GM12878 (cell line): ENCODE measurements around the gene SNX15. TPM values are rescaled to one million over a fixed set of nuclear protein-coding genes. Genes with fewer than 3 reads are reported as not detected.

ENCODE experiments used
- ATAC-seq: fragments of 200-7000 bp; cut with Tn5 transposase; 3 replicates; pipeline ENCODE4 v1.9.1; 2020; ENCODE audit warnings: mild to moderate bottlenecking, moderate library complexity
- BruUV-seq: library from RNA; stranded (reverse); fragments of 400-500 nt; replicated peaks from 2 replicates; lab custom pipeline; 2021; lab: Mats Ljungman, UMichigan
- CTCF ChIA-PET: fragments of 300-600 bp; sonication (Branson Sonifier 250); formaldehyde crosslinking; extraction: SDS; loops from one replicate; lab custom pipeline; 2021; ENCODE audit warnings: inconsistent platforms; lab: Yijun Ruan, JAX
- POLR2A ChIA-PET: fragments of 350-600 bp; formaldehyde crosslinking; extraction: SDS; loops from one replicate; lab custom pipeline; 2021; ENCODE audit warnings: inconsistent platforms; lab: Charles Lee
- RAD21 ChIA-PET: fragments of 300-600 bp; sonication (Branson Sonifier 250); formaldehyde crosslinking; loops from one replicate; lab custom pipeline; 2023; ENCODE audit warnings: antibody characterized with exemption; ENCODE audit not compliant: unreplicated experiment; lab: Charles Lee
- SMC1A ChIA-PET: fragments of 300-600 bp; sonication (Branson Sonifier 250); formaldehyde crosslinking; loops from one replicate; lab custom pipeline; 2023; ENCODE audit not compliant: unreplicated experiment, uncharacterized antibody; lab: Charles Lee
- DNase-seq: peaks from one replicate; pipeline ENCODE4 v3.0.0-alpha.2; 2011; ENCODE audit warnings: low read depth, low spot score
- FAIRE-seq: peaks from 3 replicates; lab custom pipeline; 2011; peaks lifted over from hg19 to GRCh38; lab: Jason Lieb, UNC
- H2AFZ ChIP-seq: 2 replicates; pipeline ENCODE4 v1.6.0; 2011; ENCODE audit warnings: low read depth, low read length, control low read depth; ENCODE audit not compliant: control insufficient read depth
- H3K27ac ChIP-seq: 2 replicates; pipeline ENCODE4 v1.5.1; 2011; ENCODE audit warnings: control low read depth; ENCODE audit not compliant: control insufficient read depth, insufficient read depth
- H3K27me3 ChIP-seq, 2 experiments: replicated peaks in 1 of 2; 2 replicates each; pipeline versions ENCODE4 v1.6.0 to v1.6.1; 2011; ENCODE audit warnings: low read length in 1 of 2; ENCODE audit not compliant: control insufficient read depth in 2 of 2, insufficient read depth in 2 of 2
- H3K36me3 ChIP-seq, 2 experiments: 2 replicates each; pipeline ENCODE4 v1.5.1; 2011; ENCODE audit warnings: low read length in 1 of 2; ENCODE audit not compliant: control insufficient read depth in 2 of 2, insufficient read depth in 2 of 2
- H3K4me1 ChIP-seq: 2 replicates; pipeline ENCODE4 v1.6.1; 2011; ENCODE audit warnings: mild to moderate bottlenecking, low read length, moderate library complexity, mixed read lengths; ENCODE audit not compliant: control insufficient read depth, insufficient read depth
- H3K4me2 ChIP-seq: 2 replicates; pipeline ENCODE4 v1.6.0; 2011; ENCODE audit warnings: control low read depth; ENCODE audit not compliant: control insufficient read depth, insufficient read depth
- H3K4me3 ChIP-seq: fragments of 200-600 bp; sonication (generic); 2 replicates; pipeline ENCODE4 v1.5.1; 2016
- H3K79me2 ChIP-seq: 2 replicates; pipeline ENCODE4 v1.6.0; 2011; ENCODE audit warnings: low read length; ENCODE audit not compliant: control insufficient read depth, insufficient read depth
- H3K9ac ChIP-seq: 2 replicates; pipeline ENCODE4 v1.8.0; 2011; ENCODE audit warnings: low read length, control low read depth, mixed read lengths; ENCODE audit not compliant: control insufficient read depth, insufficient read depth
- H3K9me3 ChIP-seq: replicated peaks from 3 replicates; pipeline ENCODE4 v1.5.1; 2011; ENCODE audit warnings: mild to moderate bottlenecking, low read length; ENCODE audit not compliant: control insufficient read depth, insufficient read depth
- H4K20me1 ChIP-seq: 2 replicates; pipeline ENCODE4 v1.6.0; 2011; ENCODE audit not compliant: control insufficient read depth, insufficient read depth
- CHD2 ChIP-seq: IDR thresholded peaks from 2 replicates; pipeline ENCODE4 v1.6.1; 2011; ENCODE audit warnings: low read depth, low read length, improper control_type of control experiment, borderline replicate concordance
- MTA2 ChIP-seq: fragments of 450-650 bp; IDR thresholded peaks from 2 replicates; pipeline ENCODE4 v1.6.1; 2016; ENCODE audit warnings: low read depth, mild to moderate bottlenecking, moderate library complexity
- POLR2AphosphoS5 ChIP-seq: IDR thresholded peaks from 2 replicates; pipeline ENCODE4 v1.6.1; 2011; ENCODE audit warnings: mild to moderate bottlenecking, low read length, inconsistent platforms
- YY1 ChIP-seq: IDR thresholded peaks from 2 replicates; pipeline ENCODE4 v1.6.1; 2011; ENCODE audit warnings: low read depth, mild to moderate bottlenecking, low read length
- ZBTB11 ChIP-seq: fragments of 450-650 bp; formaldehyde crosslinking; IDR thresholded peaks from 2 replicates; pipeline ENCODE4 v1.5.0; 2022; ENCODE audit warnings: mild to moderate bottlenecking, missing genetic modification characterization
- ZNF274 ChIP-seq: IDR thresholded peaks from one replicate; pipeline ENCODE4 v1.8.0; 2011; ENCODE audit not compliant: insufficient read length, insufficient read depth
- WGBS: methylation state at CpG from one replicate; pipeline ENCODE4 v1.1.6; 2016; ENCODE audit warnings: low lambda C conversion rate; ENCODE audit not compliant: insufficient replicate concordance, insufficient coverage; ENCODE audit errors: missing lambda C conversion rate; 5-methylcytosine and 5-hydroxymethylcytosine counted together
- in situ Hi-C: fragments of 300-500 bp; cut with MboI; formaldehyde crosslinking; loops from 9 replicates; pipeline ENCODE4 v1.14.3; 2018; ENCODE audit warnings: mixed read lengths
- intact Hi-C: fragments of 100-400 bp; cut with micrococcal nuclease; formaldehyde crosslinking; loops from one replicate; pipeline ENCODE4 v1.14.2; 2022; ENCODE audit not compliant: unreplicated experiment
- polyA plus RNA-seq, 11 experiments: library from polyadenylated mRNA; depleted of rRNA in 4 of 11; unstranded in 6 of 11; stranded (reverse) in 5 of 11; fragments of >200 nt; fragmentation: Nextera tagmentation in 4 of 11; fragmentation: Illumina TruSeq in 1 of 11; extraction: Ambion mirVana in 4 of 11; extraction: Trizol in 1 of 11; gene quantifications; 1 replicate in 1 of 11; 2 replicates in 10 of 11; pipeline versions ENCODE4 v1.2.1 to v1.2.3, GENCODE V29; 2011 to 2016; ENCODE audit warnings: inconsistent platforms in 2 of 11, missing spikeins in 2 of 11, low read depth in 1 of 11
- total RNA-seq, 4 experiments: library from RNA; depleted of rRNA in 3 of 4; stranded (reverse); fragments of >200 nt in 3 of 4; fragmentation: Illumina TruSeq in 1 of 4; extraction: Trizol in 1 of 4; gene quantifications; 2 replicates each; pipeline versions ENCODE4 v1.2.1 to v1.2.3, GENCODE V29; 2013 to 2021
- TF ChIP-seq, protein P1 (sequence below): fragments of 450-650 bp; IDR thresholded peaks from 2 replicates; pipeline ENCODE4 v1.6.1; 2016; ENCODE audit warnings: mild to moderate bottlenecking
- TF ChIP-seq, protein P2 (sequence below): fragments of 450-650 bp; IDR thresholded peaks from 2 replicates; pipeline ENCODE4 v1.6.1; 2017; ENCODE audit warnings: mild to moderate bottlenecking, moderate library complexity
- TF ChIP-seq, protein P3 (sequence below): IDR thresholded peaks from 2 replicates; pipeline ENCODE4 v1.6.1; 2012; ENCODE audit warnings: low read depth, low read length, improper control_type of control experiment

SNX15 gene
- total and polyA plus RNA-seq, 10 of the 15 experiments (the other 5 are each of a cell fraction or from before 2014, with no cell fraction given), result 2.4 to 24.0 (median 16.1) TPM

- 80% methylated on average over 9 of the region's 9 CpGs for WGBS
- no peak for DNase-seq
- POLR2A ChIA-PET, result interaction anchor here (0.6 to 2.2 kb wide), 9 partner anchors 10 to 168 kb away, joined by 3 to 8 read pairs (median 4); partner anchors contain the start of gene SAC3D1
These were observed 51.6 kb downstream of the SNX15 start for GRCh38 chr11:65078786-65079342.

More at GRCh38 chr11:65078786-65079342, 51.6 kb downstream of the SNX15 start:
- H3K36me3 ChIP-seq, result peaks cover 5 to 13% of the 10 kb centered on the region in 2 experiments; a peak in 3 of 4 replicates
- H3K79me2 ChIP-seq, result peaks cover 56% of the 10 kb centered on the region
- H3K4me3 ChIP-seq, result peak overlapping the region; percentile 59
- no peaks in the 10 kb centered on the region for H3K9me3 ChIP-seq
- H3K9ac ChIP-seq, result peak overlapping the region; percentile 27
- H3K27ac ChIP-seq, result peak overlapping the region; percentile 66
- BruUV-seq, result no TSS peak
- ATAC-seq (peak; percentile 27), FAIRE-seq (no peak)
- H3K4me1 ChIP-seq, result peaks cover 31% of the 10 kb centered on the region
- intact Hi-C loops, result loop anchor here (1.0 to 5.0 kb wide), 3 partner anchors 37 to 65 kb away; partner anchors contain the start of genes ARL2, SAC3D1 and SNX15
- SMC1A ChIA-PET, result interaction anchor here (0.9 to 2.3 kb wide), 4 partner anchors 10 to 64 kb away, joined by 3 to 9 read pairs (median 3); partner anchors contain the start of gene ARL2
- TF ChIP-seq ZBTB11 (CRISPR knock-in tag) (no peak), YY1 (peak; percentile 91), POLR2AphosphoS5 (0 out of 2 replicates have a peak, but pooled peaks have one; percentile 38), MTA2 (no peak), ZNF274 (no peak), CHD2 (0 out of 2 replicates have a peak, but pooled peaks have one; percentile 15)
- TF ChIP-seq, protein P1, sequence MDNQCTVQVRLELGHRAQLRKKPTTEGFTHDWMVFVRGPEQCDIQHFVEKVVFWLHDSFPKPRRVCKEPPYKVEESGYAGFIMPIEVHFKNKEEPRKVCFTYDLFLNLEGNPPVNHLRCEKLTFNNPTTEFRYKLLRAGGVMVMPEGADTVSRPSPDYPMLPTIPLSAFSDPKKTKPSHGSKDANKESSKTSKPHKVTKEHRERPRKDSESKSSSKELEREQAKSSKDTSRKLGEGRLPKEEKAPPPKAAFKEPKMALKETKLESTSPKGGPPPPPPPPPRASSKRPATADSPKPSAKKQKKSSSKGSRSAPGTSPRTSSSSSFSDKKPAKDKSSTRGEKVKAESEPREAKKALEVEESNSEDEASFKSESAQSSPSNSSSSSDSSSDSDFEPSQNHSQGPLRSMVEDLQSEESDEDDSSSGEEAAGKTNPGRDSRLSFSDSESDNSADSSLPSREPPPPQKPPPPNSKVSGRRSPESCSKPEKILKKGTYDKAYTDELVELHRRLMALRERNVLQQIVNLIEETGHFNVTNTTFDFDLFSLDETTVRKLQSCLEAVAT, result peak; percentile 90
- TF ChIP-seq, protein P2, sequence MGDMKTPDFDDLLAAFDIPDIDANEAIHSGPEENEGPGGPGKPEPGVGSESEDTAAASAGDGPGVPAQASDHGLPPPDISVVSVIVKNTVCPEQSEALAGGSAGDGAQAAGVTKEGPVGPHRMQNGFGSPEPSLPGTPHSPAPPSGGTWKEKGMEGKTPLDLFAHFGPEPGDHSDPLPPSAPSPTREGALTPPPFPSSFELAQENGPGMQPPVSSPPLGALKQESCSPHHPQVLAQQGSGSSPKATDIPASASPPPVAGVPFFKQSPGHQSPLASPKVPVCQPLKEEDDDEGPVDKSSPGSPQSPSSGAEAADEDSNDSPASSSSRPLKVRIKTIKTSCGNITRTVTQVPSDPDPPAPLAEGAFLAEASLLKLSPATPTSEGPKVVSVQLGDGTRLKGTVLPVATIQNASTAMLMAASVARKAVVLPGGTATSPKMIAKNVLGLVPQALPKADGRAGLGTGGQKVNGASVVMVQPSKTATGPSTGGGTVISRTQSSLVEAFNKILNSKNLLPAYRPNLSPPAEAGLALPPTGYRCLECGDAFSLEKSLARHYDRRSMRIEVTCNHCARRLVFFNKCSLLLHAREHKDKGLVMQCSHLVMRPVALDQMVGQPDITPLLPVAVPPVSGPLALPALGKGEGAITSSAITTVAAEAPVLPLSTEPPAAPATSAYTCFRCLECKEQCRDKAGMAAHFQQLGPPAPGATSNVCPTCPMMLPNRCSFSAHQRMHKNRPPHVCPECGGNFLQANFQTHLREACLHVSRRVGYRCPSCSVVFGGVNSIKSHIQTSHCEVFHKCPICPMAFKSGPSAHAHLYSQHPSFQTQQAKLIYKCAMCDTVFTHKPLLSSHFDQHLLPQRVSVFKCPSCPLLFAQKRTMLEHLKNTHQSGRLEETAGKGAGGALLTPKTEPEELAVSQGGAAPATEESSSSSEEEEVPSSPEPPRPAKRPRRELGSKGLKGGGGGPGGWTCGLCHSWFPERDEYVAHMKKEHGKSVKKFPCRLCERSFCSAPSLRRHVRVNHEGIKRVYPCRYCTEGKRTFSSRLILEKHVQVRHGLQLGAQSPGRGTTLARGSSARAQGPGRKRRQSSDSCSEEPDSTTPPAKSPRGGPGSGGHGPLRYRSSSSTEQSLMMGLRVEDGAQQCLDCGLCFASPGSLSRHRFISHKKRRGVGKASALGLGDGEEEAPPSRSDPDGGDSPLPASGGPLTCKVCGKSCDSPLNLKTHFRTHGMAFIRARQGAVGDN, result peak; percentile 7; the same call in 1 of the 2 replicates
- TF ChIP-seq, protein P3, sequence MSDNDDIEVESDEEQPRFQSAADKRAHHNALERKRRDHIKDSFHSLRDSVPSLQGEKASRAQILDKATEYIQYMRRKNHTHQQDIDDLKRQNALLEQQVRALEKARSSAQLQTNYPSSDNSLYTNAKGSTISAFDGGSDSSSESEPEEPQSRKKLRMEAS, result 0 out of 2 replicates have a peak, but pooled peaks have one; percentile 3
- CTCF ChIA-PET, result interaction anchor here (0.6 to 1.9 kb wide), 16 partner anchors 10 to 231 kb away, joined by 3 to 9 read pairs (median 4); partner anchors contain the start of genes ARL2 and SAC3D1
- RAD21 ChIA-PET, result interaction anchor here (0.7 to 3.0 kb wide), 9 partner anchors 10 to 66 kb away, joined by 3 to 8 read pairs (median 3); partner anchors contain the start of genes ARL2, SAC3D1 and TM7SF2
- no peaks in the 10 kb centered on the region for H4K20me1 ChIP-seq
- in situ Hi-C loops, result no loop called here
- H3K4me2 ChIP-seq, result peak overlapping the region; percentile 67
- peak overlapping the region; percentile 65 for H2AFZ ChIP-seq
- H3K27me3 ChIP-seq, result no peaks in the 10 kb centered on the region
